ENCODE measurements around the gene TNFRSF13B.

DNA sequence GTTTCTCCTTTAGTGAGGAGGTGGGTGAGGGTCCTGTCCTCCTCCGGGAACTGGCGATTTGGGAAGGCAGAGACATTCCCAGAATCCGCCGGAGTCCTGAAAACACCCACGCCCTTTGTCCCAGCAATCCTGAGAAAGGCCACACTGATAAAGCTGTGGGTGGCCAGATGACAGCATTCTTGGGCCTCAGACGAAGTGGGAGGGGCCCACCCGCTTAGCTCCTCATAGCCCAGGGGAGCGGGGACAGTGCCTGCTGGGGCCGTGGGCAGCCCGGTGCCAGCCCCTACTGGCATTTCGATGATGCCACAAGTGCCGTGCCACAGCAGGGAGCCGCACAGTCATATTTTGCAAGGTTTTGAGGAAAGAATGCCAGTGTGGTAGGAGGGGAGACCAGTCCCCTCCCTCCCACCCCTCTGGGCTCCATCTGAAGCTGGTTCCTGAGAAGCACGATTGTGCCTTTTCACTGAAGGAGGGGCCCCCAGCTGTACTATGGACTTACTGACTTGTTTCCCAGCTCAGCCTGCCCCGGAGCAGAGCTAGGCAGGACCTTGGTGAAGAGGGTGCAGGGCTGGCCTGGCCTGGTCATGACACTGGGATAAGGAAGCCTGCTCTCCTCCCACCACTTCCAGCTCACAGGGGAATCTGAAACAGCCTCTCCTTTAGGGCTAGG, 49.4 kb upstream of the TNFRSF13B start:
- TF ChIP-seq, protein P1, sequence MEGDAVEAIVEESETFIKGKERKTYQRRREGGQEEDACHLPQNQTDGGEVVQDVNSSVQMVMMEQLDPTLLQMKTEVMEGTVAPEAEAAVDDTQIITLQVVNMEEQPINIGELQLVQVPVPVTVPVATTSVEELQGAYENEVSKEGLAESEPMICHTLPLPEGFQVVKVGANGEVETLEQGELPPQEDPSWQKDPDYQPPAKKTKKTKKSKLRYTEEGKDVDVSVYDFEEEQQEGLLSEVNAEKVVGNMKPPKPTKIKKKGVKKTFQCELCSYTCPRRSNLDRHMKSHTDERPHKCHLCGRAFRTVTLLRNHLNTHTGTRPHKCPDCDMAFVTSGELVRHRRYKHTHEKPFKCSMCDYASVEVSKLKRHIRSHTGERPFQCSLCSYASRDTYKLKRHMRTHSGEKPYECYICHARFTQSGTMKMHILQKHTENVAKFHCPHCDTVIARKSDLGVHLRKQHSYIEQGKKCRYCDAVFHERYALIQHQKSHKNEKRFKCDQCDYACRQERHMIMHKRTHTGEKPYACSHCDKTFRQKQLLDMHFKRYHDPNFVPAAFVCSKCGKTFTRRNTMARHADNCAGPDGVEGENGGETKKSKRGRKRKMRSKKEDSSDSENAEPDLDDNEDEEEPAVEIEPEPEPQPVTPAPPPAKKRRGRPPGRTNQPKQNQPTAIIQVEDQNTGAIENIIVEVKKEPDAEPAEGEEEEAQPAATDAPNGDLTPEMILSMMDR (IDR thresholded peaks at IDR 0.05; ENCODE audit: borderline replicate concordance, extremely low read depth, low read length, poor library complexity, severe bottlenecking): no peak
- TF ChIP-seq EZH2 (IDR thresholded peaks at IDR 0.05; ENCODE audit: borderline replicate concordance, low read depth, low read length, severe bottlenecking): no peak

Data from DND-41 (cell line).